H9 (cell line): ENCODE measurements around the gene TCHH. TPM values are rescaled to one million over a fixed set of nuclear protein-coding genes. Genes with fewer than 3 reads are reported as not detected.

Experiments used
- DNase-seq: peaks from one replicate; pipeline ENCODE4 v3.0.0-alpha.2; 2017
- H2AFZ ChIP-seq: one replicate; pipeline ENCODE4 v1.6.1; 2013; ENCODE audit warnings: mild to moderate bottlenecking, low read length, control low read depth, moderate library complexity
- H2AK5ac ChIP-seq: 2 replicates; pipeline ENCODE4 v1.6.1; 2013; ENCODE audit warnings: low read length, control low read depth, mixed read lengths; ENCODE audit not compliant: insufficient read length
- H2BK120ac ChIP-seq: one replicate; pipeline ENCODE4 v1.6.1; 2013; ENCODE audit warnings: low read depth, mild to moderate bottlenecking, low read length, control low read depth, inconsistent platforms; ENCODE audit not compliant: poor library complexity, severe bottlenecking
- H2BK12ac ChIP-seq: 2 replicates; pipeline ENCODE4 v1.6.1; 2013; ENCODE audit warnings: low read length, control low read depth, mixed read lengths, low read depth; ENCODE audit not compliant: insufficient read length
- H2BK15ac ChIP-seq: 2 replicates; pipeline ENCODE4 v1.6.1; 2013; ENCODE audit warnings: low read depth, low read length, control low read depth
- H2BK20ac ChIP-seq: one replicate; pipeline ENCODE4 v1.6.1; 2013; ENCODE audit warnings: low read depth, mild to moderate bottlenecking, low read length, control low read depth, inconsistent platforms; ENCODE audit not compliant: poor library complexity, severe bottlenecking
- H2BK5ac ChIP-seq: 2 replicates; pipeline ENCODE4 v1.6.1; 2013; ENCODE audit warnings: low read length, control low read depth, mixed read lengths; ENCODE audit not compliant: insufficient read length
- H3K14ac ChIP-seq: 2 replicates; pipeline ENCODE4 v1.6.1; 2013; ENCODE audit warnings: low read length, control low read depth; ENCODE audit not compliant: insufficient read depth
- H3K18ac ChIP-seq: 2 replicates; pipeline ENCODE4 v1.6.1; 2013; ENCODE audit warnings: low read depth, mild to moderate bottlenecking, mixed read lengths, low read length, control low read depth; ENCODE audit not compliant: insufficient read length
- H3K23ac ChIP-seq: 2 replicates; pipeline ENCODE4 v1.6.1; 2013; ENCODE audit warnings: low read length, control low read depth, mixed read lengths, low read depth; ENCODE audit not compliant: insufficient read length
- H3K23me2 ChIP-seq: 2 replicates; pipeline ENCODE4 v1.6.1; 2013; ENCODE audit warnings: low read depth, mild to moderate bottlenecking, mixed read lengths, low read length, control low read depth; ENCODE audit not compliant: insufficient read length, poor library complexity, severe bottlenecking
- H3K27ac ChIP-seq: 2 replicates; pipeline ENCODE4 v1.5.1; 2013; ENCODE audit warnings: low read length, control low read depth, mixed read lengths, low read depth; ENCODE audit not compliant: insufficient read length
- H3K27me3 ChIP-seq: 2 replicates; pipeline ENCODE4 v1.6.1; 2013; ENCODE audit warnings: low read length, control low read depth, inconsistent platforms; ENCODE audit not compliant: insufficient read depth
- H3K4ac ChIP-seq: 2 replicates; pipeline ENCODE4 v1.6.1; 2013; ENCODE audit warnings: low read depth, mild to moderate bottlenecking, control low read depth, inconsistent platforms, low read length, moderate library complexity
- H3K4me1 ChIP-seq: 2 replicates; pipeline ENCODE4 v1.6.1; 2013; ENCODE audit warnings: low read length, control low read depth, inconsistent platforms; ENCODE audit not compliant: insufficient read depth
- H3K4me2 ChIP-seq: 2 replicates; pipeline ENCODE4 v1.6.1; 2013; ENCODE audit warnings: low read length, control low read depth, mixed read lengths; ENCODE audit not compliant: insufficient read length, insufficient read depth
- H3K56ac ChIP-seq: 2 replicates; pipeline ENCODE4 v1.6.1; 2013; ENCODE audit warnings: low read depth, mild to moderate bottlenecking, mixed read lengths, low read length, control low read depth; ENCODE audit not compliant: insufficient read length
- H3K79me1 ChIP-seq: 2 replicates; pipeline ENCODE4 v1.6.1; 2013; ENCODE audit warnings: low read depth, mild to moderate bottlenecking, moderate library complexity, low read length, control low read depth, inconsistent platforms; ENCODE audit not compliant: insufficient read depth, poor library complexity, severe bottlenecking
- H3K79me2 ChIP-seq: 2 replicates; pipeline ENCODE4 v1.6.1; 2013; ENCODE audit warnings: low read length, control low read depth, inconsistent platforms; ENCODE audit not compliant: insufficient read depth
- H3K9ac ChIP-seq: 2 replicates; pipeline ENCODE4 v1.6.1; 2013; ENCODE audit warnings: low read length, control low read depth, mixed read lengths; ENCODE audit not compliant: insufficient read length; ENCODE audit errors: extremely low read depth
- H3K9me3 ChIP-seq: one replicate; pipeline ENCODE4 v1.6.1; 2013; ENCODE audit warnings: low read depth, low read length, inconsistent platforms; ENCODE audit not compliant: control insufficient read depth
- H3T11ph ChIP-seq: one replicate; pipeline ENCODE4 v1.6.1; 2013; ENCODE audit warnings: mild to moderate bottlenecking, low read length, control low read depth, inconsistent platforms
- H4K20me1 ChIP-seq: one replicate; pipeline ENCODE4 v1.6.1; 2013; ENCODE audit not compliant: control insufficient read depth, insufficient read length, insufficient read depth
- H4K5ac ChIP-seq: 2 replicates; pipeline ENCODE4 v1.6.1; 2013; ENCODE audit warnings: low read depth, mild to moderate bottlenecking, mixed read lengths, low read length, control low read depth; ENCODE audit not compliant: insufficient read length
- H4K8ac ChIP-seq: replicated peaks from 2 replicates; pipeline ENCODE4 v1.6.1; 2013; ENCODE audit warnings: low read length, control low read depth, mixed read lengths, low read depth; ENCODE audit not compliant: insufficient read length
- H4K91ac ChIP-seq: 2 replicates; pipeline ENCODE4 v1.6.1; 2013; ENCODE audit warnings: low read depth, mild to moderate bottlenecking, moderate library complexity, mixed read lengths, low read length, control low read depth; ENCODE audit not compliant: insufficient read length
- H3K27ac Mint-ChIP-seq, 3 experiments: 2 replicates in 2 of 3; 3 replicates in 1 of 3; pipeline ENCODE4 v1.8.0; 2020 to 2021; ENCODE audit warnings: mixed read lengths in 3 of 3, mild to moderate bottlenecking in 1 of 3, moderate library complexity in 1 of 3
- H3K27me3 Mint-ChIP-seq: 2 replicates; pipeline ENCODE4 v1.8.0; 2021; ENCODE audit warnings: low read depth, mild to moderate bottlenecking, moderate library complexity, mixed read lengths
- H3K36me3 Mint-ChIP-seq, 3 experiments: 2 replicates in 2 of 3; 3 replicates in 1 of 3; pipeline ENCODE4 v1.8.0; 2020 to 2021; ENCODE audit warnings: low read depth in 3 of 3, mixed read lengths in 3 of 3; ENCODE audit not compliant: insufficient read depth in 1 of 3
- H3K4me1 Mint-ChIP-seq, 2 experiments: 2 replicates each; pipeline ENCODE4 v1.8.0; 2020; ENCODE audit warnings: mixed read lengths in 2 of 2
- H3K4me3 Mint-ChIP-seq, 2 experiments: 2 replicates in 1 of 2; 3 replicates in 1 of 2; pipeline ENCODE4 v1.8.0; 2020 to 2021; ENCODE audit warnings: mild to moderate bottlenecking in 2 of 2, mixed read lengths in 2 of 2, moderate library complexity in 1 of 2
- H3K9me3 Mint-ChIP-seq, 2 experiments: 2 replicates in 1 of 2; 3 replicates in 1 of 2; pipeline ENCODE4 v1.8.0; 2020; ENCODE audit warnings: mild to moderate bottlenecking in 2 of 2, mixed read lengths in 2 of 2, moderate library complexity in 1 of 2
- CTCF ChIP-seq: fragments of 200-600 bp; sonication (generic); conservative IDR thresholded peaks from 3 replicates; pipeline ENCODE4 v1.8.0; 2021; ENCODE audit warnings: antibody characterized with exemption, mild to moderate bottlenecking
- WGBS: extraction: QIAGEN DNeasy Blood & Tissue Kit; methylation state at CpG from one replicate; pipeline ENCODE4 v1.1.7; 2013; ENCODE audit warnings: missing lambda C conversion rate, low lambda C conversion rate, mixed read lengths; ENCODE audit not compliant: insufficient read length; ENCODE audit errors: extremely low coverage; 5-methylcytosine and 5-hydroxymethylcytosine counted together
- total RNA-seq: library from RNA; stranded (reverse); gene quantifications from 2 replicates; pipeline ENCODE4 v1.2.1, GENCODE V29; 2021

Gene TCHH
- total RNA-seq, 1 experiment from 2014 or later, result not detected

- Mint-ChIP-seq H3K27ac (no peak overlapping the region), H3K4me3 (no peak overlapping the region), H3K36me3 (peaks cover 0 to 12% (median 3%) of the 10 kb centered on the region in 3 experiments; a peak in 4 of 7 replicates), H3K9me3 (peaks cover 12 to 18% of the 10 kb centered on the region in 2 experiments), H3K27me3 (peaks cover under 1% of the 10 kb centered on the region), H3K4me1 (no peaks in the 10 kb centered on the region)
- no peaks in the 10 kb centered on the region for H3K9me3 ChIP-seq
- no peak overlapping the region for H3K4ac ChIP-seq
- peaks cover 3% of the 10 kb centered on the region for H3K23me2 ChIP-seq
- H3K79me2 ChIP-seq, result no peaks in the 10 kb centered on the region
- no peak overlapping the region for H2AFZ ChIP-seq
- no CpG with 5 or more reads among the region's 31 CpGs for WGBS
- H4K5ac ChIP-seq, result no peak overlapping the region
- no peak overlapping the region for H4K91ac ChIP-seq
- H2BK20ac ChIP-seq, result no peak overlapping the region
- DNase-seq, result peak; percentile 73
- peak overlapping the region; percentile 62; the same call in 1 of the 2 replicates for H3K14ac ChIP-seq
- no peak overlapping the region for H3K27ac ChIP-seq
- no peak overlapping the region for H3T11ph ChIP-seq
- H3K27me3 ChIP-seq, result peaks cover 68% of the 10 kb centered on the region
- no peak overlapping the region for H3K23ac ChIP-seq
- H3K56ac ChIP-seq, result no peak overlapping the region
- H3K4me1 ChIP-seq, result no peaks in the 10 kb centered on the region
- H3K9ac ChIP-seq, result no peak overlapping the region
- no peak overlapping the region for H2BK15ac ChIP-seq
- no peak overlapping the region for H2BK120ac ChIP-seq
- H2BK5ac ChIP-seq, result no peak overlapping the region
- peak overlapping the region; percentile 18 for H3K4me2 ChIP-seq
- H2BK12ac ChIP-seq, result no peak overlapping the region
- H3K79me1 ChIP-seq, result no peaks in the 10 kb centered on the region
- H4K8ac ChIP-seq, result no peak overlapping the region
- H4K20me1 ChIP-seq, result no peaks in the 10 kb centered on the region
- peak overlapping the region; percentile 16 for H3K18ac ChIP-seq
- no peak overlapping the region for H2AK5ac ChIP-seq
- no peak for TF ChIP-seq CTCF
Observed at GRCh38 chr1:152110365-152110859, 4.8 kb downstream of the TCHH start.
